ENCODE data around the gene IMMP2L.

The IMMP2L gene

DNA sequence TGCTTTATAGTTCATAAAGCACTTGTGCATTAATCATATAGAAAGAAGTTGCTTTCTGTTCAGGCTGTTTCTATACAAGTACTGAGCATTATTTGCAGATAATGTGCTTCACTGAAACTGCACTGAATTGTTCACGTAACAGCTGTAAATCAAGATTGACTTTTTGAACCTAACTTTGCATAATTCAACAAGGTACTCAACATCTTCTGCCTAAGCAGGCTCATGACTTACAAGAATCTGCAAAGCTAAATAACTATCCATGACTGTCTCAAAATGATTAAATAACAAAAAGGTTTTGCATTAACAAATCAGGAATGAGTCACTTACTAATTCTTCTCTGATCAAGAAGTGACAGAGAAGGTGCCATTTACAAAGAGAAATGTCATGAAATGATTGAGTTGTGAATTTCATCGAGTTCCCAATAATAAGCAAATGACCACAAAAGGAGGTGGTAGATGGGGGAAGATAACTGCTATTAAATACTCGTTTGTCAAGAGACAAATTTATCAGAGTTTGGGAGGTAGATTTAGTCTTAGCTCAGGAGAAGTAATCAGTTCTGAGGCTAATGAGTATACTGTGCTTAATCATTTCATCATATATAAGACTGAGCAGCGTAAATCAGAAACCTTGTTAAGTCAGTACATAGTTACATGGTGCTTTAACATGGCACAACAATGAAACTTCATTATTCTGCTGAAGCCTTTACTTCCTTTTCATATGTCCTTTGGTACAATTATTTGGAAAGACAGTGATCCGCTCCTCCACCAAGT lies 632.6 kb downstream of the IMMP2L start:
- DNase-seq (ENCODE audit: low read depth), result no peak

GRCh38 chr7:110922906-110923305 lies 639.4 kb downstream of the IMMP2L start:
- DNase-seq (ENCODE audit: low read depth), result peak; percentile 89

- peak; percentile 55 for DNase-seq (ENCODE audit: low read depth)
Measured at GRCh38 chr7:110921595-110922151, 640.6 kb downstream of the IMMP2L start.

- DNase-seq (ENCODE audit: low read depth), result no peak
Measured at GRCh38 chr7:110918949-110919548, 643.2 kb downstream of the IMMP2L start.

DNA sequence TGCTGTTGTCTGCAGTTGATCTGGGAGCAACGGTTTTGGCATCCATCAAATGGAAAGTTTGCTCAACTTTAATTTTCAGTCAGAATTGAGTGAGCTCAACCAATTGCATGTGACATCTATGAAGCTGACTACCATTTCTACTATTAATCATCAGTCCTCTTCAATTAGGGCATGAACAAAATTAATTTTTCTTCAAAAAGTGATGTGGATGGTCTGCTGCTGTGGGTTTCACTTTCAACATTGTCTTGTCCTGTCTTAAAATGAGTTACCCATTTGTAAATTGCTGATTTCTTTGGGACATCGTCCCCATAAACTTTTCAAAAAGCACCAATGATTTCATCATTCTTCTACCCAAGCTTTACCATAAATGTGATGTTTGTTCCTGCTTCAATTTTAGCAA lies 648.0 kb downstream of the IMMP2L start:
- DNase-seq (ENCODE audit: low read depth), result no peak

GRCh38 chr7:110911632-110912031 lies 650.7 kb downstream of the IMMP2L start:
- no peak for DNase-seq (ENCODE audit: low read depth)

DNA sequence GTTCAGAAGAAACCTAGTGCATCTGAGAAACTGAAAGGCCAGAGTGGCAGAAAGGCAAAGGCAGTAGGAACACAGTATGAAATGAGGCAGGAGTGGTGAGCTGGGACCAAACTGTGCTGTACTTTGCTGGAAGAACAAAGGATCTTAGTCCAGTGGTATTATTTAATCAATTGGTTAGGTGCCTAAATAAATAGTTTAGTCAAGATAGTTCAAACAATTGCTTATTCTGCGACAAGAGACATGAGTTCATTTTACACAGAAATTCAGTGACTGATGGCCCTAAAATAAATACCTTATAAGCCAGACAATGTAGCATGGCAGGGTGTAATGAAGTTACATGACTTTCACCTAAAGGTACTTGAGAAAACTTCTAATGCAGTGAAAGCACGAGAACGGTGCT lies 653.2 kb downstream of the IMMP2L start:
- DNase-seq (ENCODE audit: low read depth), result no peak

GRCh38 chr7:110905773-110906566 lies 656.3 kb downstream of the IMMP2L start:
- DNase-seq (ENCODE audit: low read depth), result no peak

DNA sequence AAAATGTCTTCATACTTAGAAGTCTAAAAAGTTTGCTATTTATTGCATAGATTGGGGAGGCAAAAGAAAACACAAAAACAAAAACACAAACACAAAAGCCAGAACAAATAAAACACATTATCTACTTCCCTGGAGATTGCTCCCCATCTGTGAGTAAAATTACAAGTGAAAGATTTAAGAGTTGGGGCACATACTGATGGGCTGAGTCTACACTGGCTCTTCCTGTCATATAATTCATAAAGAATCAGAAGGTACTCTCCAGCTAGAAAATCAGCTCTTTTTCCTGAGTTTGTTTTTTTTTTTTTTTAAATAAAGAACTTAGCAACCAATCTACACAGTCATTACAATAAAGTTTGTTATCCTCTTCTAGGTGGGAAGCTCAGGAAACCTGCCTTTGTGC lies 663.8 kb downstream of the IMMP2L start:
- no peak for DNase-seq (ENCODE audit: low read depth)

GRCh38 chr7:110897538-110897937 lies 664.8 kb downstream of the IMMP2L start:
- no peak for DNase-seq (ENCODE audit: low read depth)

DNA sequence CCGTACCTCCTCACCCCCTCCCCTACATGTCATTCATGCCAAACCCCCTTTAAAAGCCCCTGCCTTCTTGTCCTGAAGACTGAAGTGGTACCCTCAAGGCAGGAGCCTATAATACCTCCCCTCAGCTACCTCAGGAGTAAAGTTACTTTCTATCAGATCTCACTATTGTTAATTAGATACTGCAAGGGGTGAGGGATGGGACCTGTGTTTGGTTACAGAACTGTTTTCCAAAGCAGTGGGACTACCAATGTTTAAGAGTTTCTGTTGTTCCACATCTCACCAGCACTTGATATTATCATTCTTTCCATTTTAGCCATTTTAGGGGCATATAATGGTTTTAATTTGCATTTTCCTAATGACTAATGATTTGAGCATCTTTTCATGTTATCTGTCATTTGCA lies 668.2 kb downstream of the IMMP2L start:
- DNase-seq (ENCODE audit: low read depth), result no peak

- no peak for DNase-seq (ENCODE audit: low read depth)
Measured at GRCh38 chr7:110891197-110891596, 671.1 kb downstream of the IMMP2L start.

DNA sequence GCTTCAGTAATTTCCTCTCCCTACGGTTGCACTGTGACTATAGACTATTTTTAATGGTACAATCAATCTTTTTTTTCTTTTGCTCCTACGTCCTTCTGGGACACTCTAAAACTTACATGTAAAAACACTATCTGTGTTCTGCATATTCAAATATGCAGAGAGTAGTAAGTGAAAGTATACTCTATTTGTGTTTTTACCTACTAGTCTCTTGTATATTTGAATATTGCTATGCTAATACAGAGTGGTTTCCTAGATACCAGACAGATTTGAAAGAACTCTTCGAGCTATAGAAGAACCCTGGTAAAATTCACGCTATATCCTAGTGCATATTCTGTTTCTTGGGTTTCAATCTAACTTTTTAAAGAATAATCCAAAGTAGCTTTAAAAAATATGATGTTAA lies 672.2 kb downstream of the IMMP2L start:
- DNase-seq (ENCODE audit: low read depth), result no peak

DNA sequence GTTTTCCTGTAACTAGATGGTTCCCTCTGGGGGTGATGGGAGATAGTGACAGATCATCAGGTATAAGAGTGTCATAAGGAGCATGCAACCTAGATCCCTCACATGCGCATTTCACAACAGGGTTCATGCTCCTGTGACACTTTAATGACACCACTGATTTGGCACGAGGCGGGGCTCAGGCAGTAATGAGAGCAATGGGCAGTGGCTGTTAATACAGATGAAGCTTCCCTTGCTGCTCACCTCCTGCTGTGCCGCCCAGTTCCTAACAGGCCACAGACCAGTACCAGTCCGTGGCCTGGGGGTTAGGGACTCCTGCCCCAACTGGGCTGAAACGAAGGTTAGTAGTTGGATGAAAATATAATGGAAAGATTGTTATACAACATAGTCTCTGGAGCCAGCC lies 673.0 kb downstream of the IMMP2L start:
- no peak for DNase-seq (ENCODE audit: low read depth)

DNA sequence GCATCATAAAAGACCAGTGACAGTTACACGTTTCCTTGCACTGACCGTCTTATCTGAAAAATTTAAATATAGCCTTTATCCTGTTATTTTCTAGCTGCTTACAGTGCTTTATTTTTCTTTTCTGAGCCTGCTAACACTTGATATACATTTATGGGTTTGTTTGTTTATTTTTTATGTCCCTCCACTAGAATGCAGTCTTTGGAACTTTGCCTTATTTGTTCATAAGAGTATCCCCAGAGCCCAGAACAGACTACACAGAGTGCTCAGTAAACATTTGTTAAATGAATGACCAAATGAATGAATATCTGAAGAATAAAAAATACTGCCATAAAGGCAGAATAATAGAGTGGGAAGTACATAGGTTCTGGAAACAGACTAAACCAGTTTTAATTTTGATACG lies 673.7 kb downstream of the IMMP2L start:
- DNase-seq (ENCODE audit: low read depth), result no peak

GRCh38 chr7:110885474-110885873 lies 676.8 kb downstream of the IMMP2L start:
- DNase-seq (ENCODE audit: low read depth), result no peak

GRCh38 chr7:110881721-110882120 lies 680.6 kb downstream of the IMMP2L start:
- DNase-seq (ENCODE audit: low read depth), result no peak

DNA sequence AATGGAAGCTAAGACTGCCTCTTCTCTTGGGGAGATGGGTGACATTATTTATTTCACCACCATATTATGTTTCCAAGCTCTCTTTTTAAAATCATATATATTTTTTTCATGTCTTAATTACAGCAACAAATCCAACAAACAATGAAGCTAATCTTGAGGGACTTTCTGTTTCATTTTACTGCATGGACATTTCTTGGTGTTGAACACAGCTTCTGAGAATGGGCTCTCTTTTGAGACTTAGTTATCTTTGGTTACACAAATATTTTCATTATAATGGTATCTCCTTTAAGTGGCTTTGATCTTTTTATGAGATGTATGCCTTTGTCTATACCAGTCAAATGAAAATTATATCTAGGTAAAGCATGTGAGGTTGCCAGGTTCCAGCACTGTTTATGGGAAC lies 681.3 kb downstream of the IMMP2L start:
- DNase-seq (ENCODE audit: low read depth), result no peak

GRCh38 chr7:110877016-110877415 lies 685.3 kb downstream of the IMMP2L start:
- DNase-seq (ENCODE audit: low read depth), result no peak

DNA sequence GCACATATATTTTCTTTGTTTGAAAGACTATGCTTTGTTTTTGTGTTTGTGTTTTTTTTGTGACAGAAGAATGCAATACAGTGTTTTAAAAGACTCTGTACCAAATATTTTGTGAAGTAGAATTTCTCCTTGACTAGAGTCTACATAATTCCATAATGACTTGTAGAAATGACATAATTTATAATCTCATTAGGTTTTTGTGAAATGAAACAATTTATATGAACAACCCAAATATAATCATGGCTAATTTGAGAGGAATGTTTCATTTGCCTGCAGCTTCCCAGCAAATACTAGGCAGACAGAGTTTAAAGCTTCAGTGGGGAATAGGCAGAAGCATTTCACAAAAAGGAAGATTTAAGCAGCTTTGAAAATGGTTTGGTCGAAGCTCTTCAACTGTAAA lies 686.9 kb downstream of the IMMP2L start:
- no peak for DNase-seq (ENCODE audit: low read depth)

DNA sequence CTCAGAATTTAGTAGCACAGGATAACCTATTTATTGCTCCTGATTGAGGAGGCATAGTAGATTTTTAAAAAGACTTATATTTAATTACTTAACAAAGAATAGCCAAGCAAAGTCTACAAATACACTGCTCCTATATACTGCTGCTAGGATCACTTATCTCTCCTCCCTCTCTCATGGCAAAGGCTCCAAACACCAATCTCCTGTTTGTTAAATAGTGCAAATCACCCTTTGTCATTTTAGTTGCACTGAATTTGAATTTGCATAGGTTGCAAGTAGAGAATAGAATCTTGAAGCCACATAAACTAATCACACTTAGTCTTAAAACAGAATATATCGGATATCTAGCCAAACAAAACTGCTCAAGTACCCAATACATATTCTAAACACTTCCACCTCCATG lies 690.4 kb downstream of the IMMP2L start:
- DNase-seq (ENCODE audit: low read depth), result no peak

DNA sequence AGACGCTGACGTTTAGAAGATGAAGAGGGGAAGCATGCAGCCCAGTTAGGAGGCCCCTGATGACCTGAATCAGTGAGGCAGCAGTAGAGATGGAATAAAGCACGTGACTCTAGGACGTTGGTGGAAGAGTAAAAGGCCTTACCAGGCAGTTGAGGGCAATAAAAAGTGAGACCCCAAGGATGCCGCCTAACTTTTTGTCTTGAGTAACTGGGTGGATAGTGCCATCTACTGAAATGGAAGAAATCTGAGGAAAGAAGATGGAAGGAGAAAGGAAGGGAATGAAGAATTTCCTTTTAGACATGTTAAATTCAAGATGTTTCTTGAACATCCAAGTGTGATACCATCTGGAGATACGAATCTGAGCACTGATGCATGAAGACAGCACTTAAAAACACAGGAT lies 691.4 kb downstream of the IMMP2L start:
- DNase-seq (ENCODE audit: low read depth), result no peak

GRCh38 chr7:110868458-110868857 lies 693.8 kb downstream of the IMMP2L start:
- DNase-seq (ENCODE audit: low read depth), result no peak
